ENCODE results near the gene SH3BP4. TPM values are rescaled to one million over a fixed set of nuclear protein-coding genes. Genes with fewer than 3 reads are reported as not detected.
A peak's percentile ranks its signal among the peaks of the same experiment; 100 is the strongest.

SH3BP4 gene
- total RNA-seq, 1 donor from 2014 or later, result 45.7 TPM

DNA sequence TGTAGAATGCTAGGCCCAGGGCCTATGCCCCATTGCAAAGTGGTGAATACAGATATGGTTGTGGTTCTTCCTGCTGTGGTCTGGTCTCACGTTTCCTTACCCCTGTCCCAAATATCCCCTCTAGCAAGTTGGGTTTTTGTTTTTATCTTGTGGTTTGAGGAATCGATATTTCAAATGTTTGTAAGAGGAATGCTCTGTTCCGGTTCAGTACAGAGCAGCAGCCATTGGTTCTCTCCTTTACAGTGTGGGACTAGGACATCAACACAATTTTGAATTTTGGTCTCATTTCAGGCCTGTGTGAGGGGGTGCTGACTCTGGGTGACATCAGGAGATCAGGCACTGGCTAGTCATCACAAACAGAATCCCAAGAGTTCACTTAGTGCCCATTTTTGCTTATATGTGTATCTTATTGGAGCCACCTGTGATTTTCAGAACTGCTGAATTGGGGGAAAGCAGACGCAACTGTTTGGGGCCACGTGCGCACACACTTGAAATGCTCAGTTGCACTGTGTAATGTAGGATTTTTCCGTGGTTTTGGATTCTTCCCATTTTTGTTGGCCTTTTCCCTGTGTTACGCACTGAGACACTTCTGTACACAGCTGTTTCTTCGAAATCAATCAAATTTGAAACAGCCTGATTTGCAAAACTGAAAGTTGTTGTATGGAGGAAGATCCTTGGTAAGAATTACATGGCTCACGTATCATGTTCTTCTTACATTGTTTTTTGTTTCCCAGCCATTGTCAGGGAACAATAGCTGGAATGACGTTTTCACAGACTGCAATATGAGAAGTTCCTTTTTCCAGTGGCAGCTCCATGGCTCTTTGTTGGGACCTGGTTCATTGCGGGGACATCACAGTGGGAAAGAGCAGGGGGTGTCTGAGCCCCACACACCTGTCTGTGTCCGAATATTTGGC is 8.6 kb downstream of the SH3BP4 start:
- H3K27me3 Mint-ChIP-seq, result no peaks in the 10 kb centered on the region
- no peaks in the 10 kb centered on the region for H3K9me3 Mint-ChIP-seq (ENCODE audit: low read depth)
- H3K36me3 Mint-ChIP-seq (ENCODE audit: insufficient read depth), result peaks cover 8% of the 10 kb centered on the region
- no peak for DNase-seq (ENCODE audit: low spot score, unreplicated experiment)
- no peak overlapping the region for H3K4me3 Mint-ChIP-seq (ENCODE audit: low read depth)
- peaks cover 49% of the 10 kb centered on the region for H3K4me1 Mint-ChIP-seq (ENCODE audit: low read depth)
- H3K27ac Mint-ChIP-seq, result peak overlapping the region; percentile 34
- TF ChIP-seq, protein P1, sequence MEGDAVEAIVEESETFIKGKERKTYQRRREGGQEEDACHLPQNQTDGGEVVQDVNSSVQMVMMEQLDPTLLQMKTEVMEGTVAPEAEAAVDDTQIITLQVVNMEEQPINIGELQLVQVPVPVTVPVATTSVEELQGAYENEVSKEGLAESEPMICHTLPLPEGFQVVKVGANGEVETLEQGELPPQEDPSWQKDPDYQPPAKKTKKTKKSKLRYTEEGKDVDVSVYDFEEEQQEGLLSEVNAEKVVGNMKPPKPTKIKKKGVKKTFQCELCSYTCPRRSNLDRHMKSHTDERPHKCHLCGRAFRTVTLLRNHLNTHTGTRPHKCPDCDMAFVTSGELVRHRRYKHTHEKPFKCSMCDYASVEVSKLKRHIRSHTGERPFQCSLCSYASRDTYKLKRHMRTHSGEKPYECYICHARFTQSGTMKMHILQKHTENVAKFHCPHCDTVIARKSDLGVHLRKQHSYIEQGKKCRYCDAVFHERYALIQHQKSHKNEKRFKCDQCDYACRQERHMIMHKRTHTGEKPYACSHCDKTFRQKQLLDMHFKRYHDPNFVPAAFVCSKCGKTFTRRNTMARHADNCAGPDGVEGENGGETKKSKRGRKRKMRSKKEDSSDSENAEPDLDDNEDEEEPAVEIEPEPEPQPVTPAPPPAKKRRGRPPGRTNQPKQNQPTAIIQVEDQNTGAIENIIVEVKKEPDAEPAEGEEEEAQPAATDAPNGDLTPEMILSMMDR (IDR thresholded peaks at IDR 0.05; ENCODE audit: unreplicated experiment), result no peak

DNA sequence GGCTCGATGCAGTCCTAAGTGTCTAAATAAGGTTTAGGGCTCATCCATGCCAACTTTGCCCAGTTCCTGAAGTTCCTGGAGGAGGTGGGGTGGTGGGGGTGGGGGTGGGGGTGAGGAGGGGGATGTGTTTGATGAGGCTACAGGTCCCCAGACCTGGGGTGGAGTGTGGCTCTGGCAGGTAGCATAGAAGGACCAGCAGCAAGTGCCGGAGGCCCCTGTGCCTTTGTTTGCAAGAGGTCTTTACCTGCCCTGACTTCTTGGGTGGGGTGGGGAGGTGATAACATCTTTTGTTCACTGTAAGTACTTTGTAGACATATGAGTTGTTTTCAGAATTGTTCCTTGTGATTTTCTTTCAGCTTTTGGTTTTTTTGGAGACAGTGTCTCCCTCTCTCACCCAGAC is 10.0 kb downstream of the SH3BP4 start:
- no peak overlapping the region for H3K27ac Mint-ChIP-seq
- H3K4me1 Mint-ChIP-seq (ENCODE audit: low read depth), result peaks cover 40% of the 10 kb centered on the region
- peaks cover 8% of the 10 kb centered on the region for H3K36me3 Mint-ChIP-seq (ENCODE audit: insufficient read depth)
- H3K9me3 Mint-ChIP-seq (ENCODE audit: low read depth), result no peaks in the 10 kb centered on the region
- TF ChIP-seq, protein P1 (IDR thresholded peaks at IDR 0.05; ENCODE audit: unreplicated experiment), result no peak
- H3K4me3 Mint-ChIP-seq (ENCODE audit: low read depth), result no peak overlapping the region
- no peaks in the 10 kb centered on the region for H3K27me3 Mint-ChIP-seq
- no peak for DNase-seq (ENCODE audit: low spot score, unreplicated experiment)

DNA sequence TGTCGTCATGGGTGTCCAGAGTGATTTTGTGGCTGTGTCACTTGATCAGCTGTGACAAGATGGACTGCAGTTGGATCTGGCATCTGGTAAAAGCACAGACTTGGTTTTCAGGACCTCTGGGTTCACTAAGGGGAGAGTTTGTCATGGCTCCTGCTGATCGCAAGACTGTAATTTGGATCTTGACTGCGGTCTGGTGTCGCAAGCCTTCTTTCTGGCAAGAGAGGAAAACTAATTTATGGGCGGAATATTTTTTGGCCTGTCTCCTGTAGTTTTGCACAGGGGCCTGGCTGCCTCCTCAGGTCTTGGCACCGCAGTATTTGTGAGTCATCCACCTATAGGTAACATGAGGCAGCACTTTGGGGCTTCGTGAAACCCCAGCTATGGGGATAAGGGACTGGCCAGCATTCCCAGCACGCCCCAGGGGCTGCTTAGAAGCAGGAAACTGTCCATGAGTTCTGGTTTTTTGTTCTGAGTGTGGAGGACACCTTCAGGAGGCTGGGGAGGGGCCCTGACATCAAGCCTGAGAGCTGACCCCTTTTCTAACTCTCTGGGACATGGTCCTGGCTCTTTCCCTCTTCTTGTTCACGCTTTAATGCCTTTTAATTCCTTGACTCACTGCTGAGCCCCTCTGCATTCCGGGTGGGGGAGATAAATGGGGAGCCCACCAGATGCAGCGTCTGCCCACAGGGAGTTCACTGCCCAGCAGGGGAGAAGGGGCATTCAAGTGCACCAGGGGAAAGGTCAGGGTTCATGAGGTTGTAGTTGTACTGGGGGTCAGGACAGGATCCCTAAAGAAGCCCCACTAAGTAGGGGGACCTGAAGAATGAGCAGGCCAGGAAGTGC is 12.2 kb downstream of the SH3BP4 start:
- H3K27me3 Mint-ChIP-seq, result no peaks in the 10 kb centered on the region
- H3K9me3 Mint-ChIP-seq (ENCODE audit: low read depth), result no peaks in the 10 kb centered on the region
- H3K27ac Mint-ChIP-seq, result peak overlapping the region; percentile 3
- DNase-seq (ENCODE audit: low spot score, unreplicated experiment), result no peak
- H3K36me3 Mint-ChIP-seq (ENCODE audit: insufficient read depth), result peaks cover 8% of the 10 kb centered on the region
- no peak overlapping the region for H3K4me3 Mint-ChIP-seq (ENCODE audit: low read depth)
- TF ChIP-seq, protein P1 (IDR thresholded peaks at IDR 0.05; ENCODE audit: unreplicated experiment), result no peak
- peaks cover 28% of the 10 kb centered on the region for H3K4me1 Mint-ChIP-seq (ENCODE audit: low read depth)

DNA sequence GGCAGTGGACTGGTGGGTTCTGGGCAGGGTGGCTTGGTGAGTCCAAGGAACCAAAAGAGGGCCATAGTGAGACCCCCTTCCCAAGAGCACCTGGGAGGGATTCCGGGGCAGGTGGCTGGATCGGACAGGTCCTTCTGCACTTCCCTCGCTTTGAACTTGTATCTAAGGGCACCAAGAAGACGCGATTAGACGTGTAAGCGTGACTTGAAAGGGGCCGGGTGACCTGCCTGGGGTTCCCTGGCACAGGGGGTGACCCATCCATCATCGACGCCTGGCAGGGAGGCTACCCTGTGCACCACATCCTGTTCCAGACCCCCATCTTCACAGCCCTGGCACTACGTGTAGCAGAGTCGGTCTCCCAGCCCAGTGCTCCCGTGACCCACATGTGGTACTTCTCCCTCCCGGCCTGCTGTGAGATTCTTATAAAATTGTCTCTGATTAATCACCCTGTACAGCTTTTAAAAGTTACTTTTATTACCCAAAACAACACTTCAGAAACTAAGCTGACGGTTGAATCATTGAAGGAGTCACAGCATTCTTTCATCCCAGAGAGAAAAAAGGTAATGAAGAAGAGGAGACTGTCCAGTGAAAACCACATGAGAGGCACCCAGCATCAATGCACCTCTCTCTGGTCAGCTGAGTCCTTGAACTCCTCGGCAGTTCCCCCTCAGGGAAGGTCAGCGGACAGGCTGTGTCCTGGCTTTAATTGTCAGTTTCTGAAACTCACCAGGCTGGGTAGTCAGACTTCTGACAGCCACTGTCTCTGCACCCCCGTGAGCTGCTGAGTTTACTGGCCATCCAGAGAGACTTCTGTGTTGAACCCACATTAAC is 13.0 kb downstream of the SH3BP4 start:
- TF ChIP-seq, protein P1 (IDR thresholded peaks at IDR 0.05; ENCODE audit: unreplicated experiment), result no peak
- peaks cover 29% of the 10 kb centered on the region for H3K4me1 Mint-ChIP-seq (ENCODE audit: low read depth)
- peak overlapping the region; percentile 42 for H3K27ac Mint-ChIP-seq
- H3K9me3 Mint-ChIP-seq (ENCODE audit: low read depth), result no peaks in the 10 kb centered on the region
- no peaks in the 10 kb centered on the region for H3K27me3 Mint-ChIP-seq
- H3K4me3 Mint-ChIP-seq (ENCODE audit: low read depth), result no peak overlapping the region
- no peak for DNase-seq (ENCODE audit: low spot score, unreplicated experiment)
- peaks cover 8% of the 10 kb centered on the region for H3K36me3 Mint-ChIP-seq (ENCODE audit: insufficient read depth)

Data from progenitor cell of endocrine pancreas (in vitro differentiated cells).